ENCODE results near the gene BICDL1. TPM values are rescaled to one million over a fixed set of nuclear protein-coding genes. Genes with fewer than 3 reads are reported as not detected.

BICDL1 gene
- total and polyA plus RNA-seq, 2 of the 4 experiments (the other 2 are of a cell fraction), result not detected

- Histone ChIP-seq H4K20me1 (ENCODE audit: insufficient read depth, low read length) (no peaks in the 10 kb centered on the region), H3K36me3 (ENCODE audit: control insufficient read depth, insufficient read depth, low read length) (no peaks in the 10 kb centered on the region), H3K4me1 (ENCODE audit: control insufficient read depth, insufficient read depth, low read length) (no peaks in the 10 kb centered on the region), H2AFZ (replicated peaks; ENCODE audit: low read length, poor library complexity) (no peak overlapping the region), H3K23ac (ENCODE audit: low read depth, low read length) (no peak overlapping the region), H2BK5ac (ENCODE audit: low read depth, low read length, poor library complexity, severe bottlenecking) (no peak overlapping the region), H3K4me2 (ENCODE audit: low read depth, low read length) (no peak overlapping the region), H3K79me1 (ENCODE audit: low read depth in 1 of 2, low read length in 2 of 2) (no peaks in the 10 kb centered on the region), H2BK15ac (ENCODE audit: low read depth, low read length) (no peak overlapping the region), H4K91ac (ENCODE audit: insufficient read depth, low read depth, low read length) (no peak overlapping the region), H3K14ac (replicated peaks; ENCODE audit: low read depth, low read length) (no peak overlapping the region), H2AK5ac (ENCODE audit: low read depth, low read length) (no peak overlapping the region), H3K27ac (ENCODE audit: insufficient read depth, low read length) (no peak overlapping the region), H3K56ac (ENCODE audit: extremely low read depth, insufficient read depth, low read length) (no peak overlapping the region), H3K18ac (ENCODE audit: low read depth, low read length) (no peak overlapping the region), H3K9ac (ENCODE audit: low read depth, low read length) (no peak overlapping the region), H3K4ac (ENCODE audit: low read depth, low read length) (no peak overlapping the region), H4K8ac (ENCODE audit: low read depth in 2 of 2, low read length in 2 of 2) (no peak overlapping the region), H2AK9ac (replicated peaks; ENCODE audit: low read depth, low read length, poor library complexity) (no peak overlapping the region), H3K9me3 (ENCODE audit: control insufficient read depth, insufficient read depth, low read length) (no peaks in the 10 kb centered on the region), H4K5ac (ENCODE audit: low read depth, low read length) (no peak overlapping the region), H3K27me3 (ENCODE audit: control insufficient read depth, insufficient read depth, low read length) (0 out of 2 replicates have a peak, but pooled peaks cover 1% of the 10 kb centered on the region), H2BK20ac (ENCODE audit: low read depth, low read length) (no peak overlapping the region), H2BK120ac (ENCODE audit: low read depth, low read length) (no peak overlapping the region), H3K9me1 (ENCODE audit: insufficient read depth, low read length) (no peaks in the 10 kb centered on the region), H3K4me3 (ENCODE audit: insufficient read depth, low read depth, low read length) (no peak overlapping the region)
- BruUV-seq (replicated peaks), result no TSS peak
- POLR2A ChIA-PET (ENCODE audit: unreplicated experiment), result no interaction called here
- DNase-seq (no peak), ATAC-seq (ENCODE audit: low read depth) (no peak)
- TF ChIP-seq MAFK (IDR thresholded peaks at IDR 0.05; ENCODE audit: low read depth, low read length), result no peak
- TF ChIP-seq NFE2L2 (IDR thresholded peaks at IDR 0.05; ENCODE audit: low read depth, low read length), result no peak
- TF ChIP-seq RAD21 (IDR thresholded peaks at IDR 0.05; ENCODE audit: low read length), result no peak
- TF ChIP-seq USF2 (IDR thresholded peaks at IDR 0.05; ENCODE audit: low read depth, low read length), result no peak
- TF ChIP-seq RCOR1 (IDR thresholded peaks at IDR 0.05; ENCODE audit: insufficient replicate concordance, low read length), result no peak
- TF ChIP-seq ELK1 (IDR thresholded peaks at IDR 0.05; ENCODE audit: borderline replicate concordance, low read depth, low read length), result no peak
- dilution Hi-C loops (cut with HindIII; ENCODE audit: low sequenced_read_pairs, unreplicated experiment), result no loop called here
- CTCF ChIA-PET, result no interaction called here
- intact Hi-C loops (cut with micrococcal nuclease), result no loop called here
- in situ Hi-C loops (cut with MboI; ENCODE audit: low sequenced_read_pairs), result no loop called here
- WGBS, 2 experiments (ENCODE audit: extremely low coverage in 2 of 2, insufficient read length in 1 of 2), result no CpG with 5 or more reads among the region's 4 CpGs
Measured at GRCh38 chr12:119949594-119949993, 39.4 kb upstream of the BICDL1 start.

Measured in IMR-90 (cell line).